Activated naive CD8-positive, alpha-beta T cell treated with anti-CD3 and anti-CD28 coated beads, Interleukin-2, amount 50 U/mL, for 24 hours (primary cell): Measurements from ENCODE around the gene HNRNPH1.

ENCODE experiments used
- ATAC-seq: fragments of 150-1000 bp; cut with Tn5 transposase; one replicate; pipeline ENCODE4 v1.10.0; 2021
- DNase-seq: peaks from one replicate; pipeline ENCODE4 v3.0.0; 2021
- H3K27ac Mint-ChIP-seq: one replicate; pipeline ENCODE4 v1.8.0; 2021; ENCODE audit warnings: mild to moderate bottlenecking, mixed read lengths
- H3K27me3 Mint-ChIP-seq: one replicate; pipeline ENCODE4 v1.8.0; 2021; ENCODE audit warnings: mixed read lengths
- H3K36me3 Mint-ChIP-seq: one replicate; pipeline ENCODE4 v1.8.0; 2021; ENCODE audit warnings: low read depth, mixed read lengths
- H3K4me1 Mint-ChIP-seq: one replicate; pipeline ENCODE4 v1.8.0; 2021; ENCODE audit warnings: mixed read lengths
- H3K4me3 Mint-ChIP-seq: one replicate; pipeline ENCODE4 v1.8.0; 2021; ENCODE audit warnings: mild to moderate bottlenecking, moderate library complexity, mixed read lengths
- H3K9me3 Mint-ChIP-seq: one replicate; pipeline ENCODE4 v1.8.0; 2021; ENCODE audit warnings: mixed read lengths

The HNRNPH1 gene

GRCh38 chr5:179615203-179615602 is 8.3 kb downstream of the HNRNPH1 start:
- Mint-ChIP-seq H3K9me3 (no peaks in the 10 kb centered on the region), H3K4me3 (no peak overlapping the region), H3K4me1 (peaks cover 50% of the 10 kb centered on the region), H3K36me3 (peaks cover 89% of the 10 kb centered on the region), H3K27ac (peak overlapping the region; percentile 75), H3K27me3 (no peaks in the 10 kb centered on the region)
- ATAC-seq = no peak
- DNase-seq = no peak

GRCh38 chr5:179614745-179615144 is 8.7 kb downstream of the HNRNPH1 start:
- Mint-ChIP-seq H3K36me3 (peaks cover 89% of the 10 kb centered on the region), H3K4me3 (no peak overlapping the region), H3K27me3 (no peaks in the 10 kb centered on the region), H3K27ac (peak overlapping the region; percentile 75), H3K9me3 (no peaks in the 10 kb centered on the region), H3K4me1 (peaks cover 47% of the 10 kb centered on the region)
- DNase-seq (no peak), ATAC-seq (no peak)

GRCh38 chr5:179613460-179614071 is 9.9 kb downstream of the HNRNPH1 start:
- no peaks in the 10 kb centered on the region for H3K9me3 Mint-ChIP-seq
- H3K27ac Mint-ChIP-seq = peak overlapping the region; percentile 75
- peaks cover 86% of the 10 kb centered on the region for H3K36me3 Mint-ChIP-seq
- DNase-seq = peak; percentile 15
- no peaks in the 10 kb centered on the region for H3K27me3 Mint-ChIP-seq
- H3K4me1 Mint-ChIP-seq = peaks cover 45% of the 10 kb centered on the region
- ATAC-seq = no peak
- no peak overlapping the region for H3K4me3 Mint-ChIP-seq

- ATAC-seq = no peak
- no peaks in the 10 kb centered on the region for H3K9me3 Mint-ChIP-seq
- DNase-seq = no peak
- peaks cover 80% of the 10 kb centered on the region for H3K36me3 Mint-ChIP-seq
- no peak overlapping the region for H3K4me3 Mint-ChIP-seq
- peaks cover 44% of the 10 kb centered on the region for H3K4me1 Mint-ChIP-seq
- H3K27me3 Mint-ChIP-seq = no peaks in the 10 kb centered on the region
- H3K27ac Mint-ChIP-seq = peak overlapping the region; percentile 51
Observed at GRCh38 chr5:179612577-179613459, 10.7 kb downstream of the HNRNPH1 start.

- Mint-ChIP-seq H3K4me1 (peaks cover 27% of the 10 kb centered on the region), H3K4me3 (peak overlapping the region; percentile 4), H3K27ac (no peak overlapping the region), H3K27me3 (no peaks in the 10 kb centered on the region), H3K36me3 (peaks cover 61% of the 10 kb centered on the region), H3K9me3 (no peaks in the 10 kb centered on the region)
- no peak for DNase-seq
- ATAC-seq = no peak
Observed at GRCh38 chr5:179610903-179611265, 12.6 kb downstream of the HNRNPH1 start.

GRCh38 chr5:179610109-179610902 is 13.2 kb downstream of the HNRNPH1 start:
- H3K4me3 Mint-ChIP-seq = peak overlapping the region; percentile 4
- no peak overlapping the region for H3K27ac Mint-ChIP-seq
- DNase-seq (no peak), ATAC-seq (no peak)
- H3K4me1 Mint-ChIP-seq = peaks cover 23% of the 10 kb centered on the region
- H3K9me3 Mint-ChIP-seq = no peaks in the 10 kb centered on the region
- H3K27me3 Mint-ChIP-seq = no peaks in the 10 kb centered on the region
- peaks cover 56% of the 10 kb centered on the region for H3K36me3 Mint-ChIP-seq

GRCh38 chr5:179609834-179610108 is 13.7 kb downstream of the HNRNPH1 start:
- no peak for DNase-seq
- H3K4me1 Mint-ChIP-seq = peaks cover 21% of the 10 kb centered on the region
- H3K27me3 Mint-ChIP-seq = no peaks in the 10 kb centered on the region
- H3K9me3 Mint-ChIP-seq = no peaks in the 10 kb centered on the region
- H3K36me3 Mint-ChIP-seq = peaks cover 52% of the 10 kb centered on the region
- peak overlapping the region; percentile 72 for H3K27ac Mint-ChIP-seq
- no peak overlapping the region for H3K4me3 Mint-ChIP-seq
- ATAC-seq = no peak

- Mint-ChIP-seq H3K9me3 (no peaks in the 10 kb centered on the region), H3K27me3 (no peaks in the 10 kb centered on the region), H3K4me3 (no peak overlapping the region), H3K4me1 (peaks cover 18% of the 10 kb centered on the region), H3K27ac (peak overlapping the region; percentile 9), H3K36me3 (peaks cover 39% of the 10 kb centered on the region)
- DNase-seq = peak; percentile 20
- ATAC-seq = peak; percentile 30
Observed at GRCh38 chr5:179608131-179608581, 15.3 kb downstream of the HNRNPH1 start.

- Mint-ChIP-seq H3K4me1 (peaks cover 18% of the 10 kb centered on the region), H3K36me3 (peaks cover 32% of the 10 kb centered on the region), H3K27me3 (no peaks in the 10 kb centered on the region), H3K4me3 (no peak overlapping the region), H3K27ac (peak overlapping the region; percentile 9), H3K9me3 (no peaks in the 10 kb centered on the region)
- DNase-seq (no peak), ATAC-seq (peak; percentile 3)
Observed at GRCh38 chr5:179607160-179607931, 16.1 kb downstream of the HNRNPH1 start.

- H3K4me3 Mint-ChIP-seq = no peak overlapping the region
- peaks cover 18% of the 10 kb centered on the region for H3K4me1 Mint-ChIP-seq
- no peaks in the 10 kb centered on the region for H3K9me3 Mint-ChIP-seq
- H3K27me3 Mint-ChIP-seq = no peaks in the 10 kb centered on the region
- no peak overlapping the region for H3K27ac Mint-ChIP-seq
- H3K36me3 Mint-ChIP-seq = peaks cover 29% of the 10 kb centered on the region
- DNase-seq (no peak), ATAC-seq (no peak)
Observed at GRCh38 chr5:179606910-179607159, 16.6 kb downstream of the HNRNPH1 start.

- Mint-ChIP-seq H3K27ac (no peak overlapping the region), H3K4me3 (no peak overlapping the region), H3K4me1 (peaks cover 18% of the 10 kb centered on the region), H3K9me3 (no peaks in the 10 kb centered on the region), H3K27me3 (no peaks in the 10 kb centered on the region), H3K36me3 (peaks cover 31% of the 10 kb centered on the region)
- ATAC-seq (no peak), DNase-seq (no peak)
Observed at GRCh38 chr5:179606071-179606909, 17.2 kb downstream of the HNRNPH1 start.

- H3K27me3 Mint-ChIP-seq = no peaks in the 10 kb centered on the region
- no peak overlapping the region for H3K27ac Mint-ChIP-seq
- no peak for ATAC-seq
- H3K4me1 Mint-ChIP-seq = peaks cover 10% of the 10 kb centered on the region
- no peak for DNase-seq
- H3K36me3 Mint-ChIP-seq = peaks cover 24% of the 10 kb centered on the region
- no peak overlapping the region for H3K4me3 Mint-ChIP-seq
- no peaks in the 10 kb centered on the region for H3K9me3 Mint-ChIP-seq
Observed at GRCh38 chr5:179605026-179605833, 18.2 kb downstream of the HNRNPH1 start.

- H3K4me3 Mint-ChIP-seq = no peak overlapping the region
- no peak for ATAC-seq
- no peaks in the 10 kb centered on the region for H3K27me3 Mint-ChIP-seq
- no peak overlapping the region for H3K27ac Mint-ChIP-seq
- no peak for DNase-seq
- H3K36me3 Mint-ChIP-seq = peaks cover 15% of the 10 kb centered on the region
- H3K9me3 Mint-ChIP-seq = no peaks in the 10 kb centered on the region
- peaks cover under 1% of the 10 kb centered on the region for H3K4me1 Mint-ChIP-seq
Observed at GRCh38 chr5:179603308-179603707, 20.2 kb downstream of the HNRNPH1 start.
